ENCODE measurements around the gene ALDH16A1.

- TF ChIP-seq CTCF (optimal IDR thresholded peaks at IDR 0.05 in 1 of 3, IDR thresholded peaks at IDR 0.05 in 1 of 3, conservative IDR thresholded peaks at IDR 0.05 in 1 of 3; ENCODE audit: extremely low read depth in 1 of 3, insufficient read depth in 2 of 3, low read length in 3 of 3) (no peak), EZH2 (IDR thresholded peaks at IDR 0.05; ENCODE audit: low read length) (no peak)
Observed at GRCh38 chr19:49512970-49513745, 60.1 kb downstream of the ALDH16A1 start.
